ENCODE measurements around the gene CACHD1. TPM values are rescaled to one million over a fixed set of nuclear protein-coding genes. Genes with fewer than 3 reads are reported as not detected.
A peak's percentile ranks its signal among the peaks of the same experiment; 100 is the strongest.

The CACHD1 gene
- total and polyA plus RNA-seq, 2 donors (not counting 1 experiment from before 2014, with no cell fraction given), result 2.9 to 5.4 TPM

DNA sequence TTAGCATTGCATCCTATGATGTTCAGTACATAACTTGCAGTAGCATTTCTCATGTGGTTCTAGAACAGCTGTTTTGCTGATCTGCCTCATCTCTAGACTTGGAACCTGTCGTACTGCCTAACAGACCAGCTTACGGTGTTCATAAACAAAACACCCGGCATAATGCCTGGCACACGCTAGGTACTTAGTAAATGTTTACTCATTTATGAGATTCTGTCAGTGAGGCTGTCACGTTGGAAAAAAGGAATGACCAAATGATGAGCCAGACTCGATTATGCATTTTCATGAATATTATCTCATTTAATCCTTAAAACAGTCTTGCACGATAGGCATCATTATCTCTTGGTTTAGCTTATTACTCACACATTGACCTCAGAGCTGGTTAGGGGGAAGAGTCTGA, 46.4 kb downstream of the CACHD1 start:
- Histone ChIP-seq H3K36me3 (ENCODE audit: control insufficient read depth, insufficient read depth, low read length) (no peaks in the 10 kb centered on the region), H3K9me3 (ENCODE audit: control insufficient read depth, insufficient read depth, low read depth, low read length) (no peaks in the 10 kb centered on the region), H3K4me2 (ENCODE audit: extremely low read depth, insufficient read depth, low read length) (peak overlapping the region; percentile 51), H3K79me2 (ENCODE audit: control insufficient read depth, insufficient read depth, low read length) (no peaks in the 10 kb centered on the region), H3K27me3 (ENCODE audit: control insufficient read depth, insufficient read depth, low read length) (no peaks in the 10 kb centered on the region), H3K4me3 (replicated peaks in 1 of 4; ENCODE audit: control extremely low read depth in 1 of 4, insufficient read depth in 1 of 4, low read depth in 3 of 4, low read length in 4 of 4) (no peak overlapping the region), H3K9ac (ENCODE audit: insufficient read depth, low read length) (no peak overlapping the region), H3K27ac (ENCODE audit: insufficient read depth, low read length) (no peak overlapping the region), H2AFZ (ENCODE audit: low read length) (no peak overlapping the region), H4K20me1 (ENCODE audit: control insufficient read depth, extremely low read depth, insufficient read depth, low read length) (no peaks in the 10 kb centered on the region), H3K4me1 (ENCODE audit: control insufficient read depth, extremely low read depth, insufficient read depth, low read length) (peaks cover 27% of the 10 kb centered on the region)
- TF ChIP-seq EZH2 (IDR thresholded peaks at IDR 0.05; ENCODE audit: low read length, missing control alignments), result no peak
- TF ChIP-seq, protein P1, sequence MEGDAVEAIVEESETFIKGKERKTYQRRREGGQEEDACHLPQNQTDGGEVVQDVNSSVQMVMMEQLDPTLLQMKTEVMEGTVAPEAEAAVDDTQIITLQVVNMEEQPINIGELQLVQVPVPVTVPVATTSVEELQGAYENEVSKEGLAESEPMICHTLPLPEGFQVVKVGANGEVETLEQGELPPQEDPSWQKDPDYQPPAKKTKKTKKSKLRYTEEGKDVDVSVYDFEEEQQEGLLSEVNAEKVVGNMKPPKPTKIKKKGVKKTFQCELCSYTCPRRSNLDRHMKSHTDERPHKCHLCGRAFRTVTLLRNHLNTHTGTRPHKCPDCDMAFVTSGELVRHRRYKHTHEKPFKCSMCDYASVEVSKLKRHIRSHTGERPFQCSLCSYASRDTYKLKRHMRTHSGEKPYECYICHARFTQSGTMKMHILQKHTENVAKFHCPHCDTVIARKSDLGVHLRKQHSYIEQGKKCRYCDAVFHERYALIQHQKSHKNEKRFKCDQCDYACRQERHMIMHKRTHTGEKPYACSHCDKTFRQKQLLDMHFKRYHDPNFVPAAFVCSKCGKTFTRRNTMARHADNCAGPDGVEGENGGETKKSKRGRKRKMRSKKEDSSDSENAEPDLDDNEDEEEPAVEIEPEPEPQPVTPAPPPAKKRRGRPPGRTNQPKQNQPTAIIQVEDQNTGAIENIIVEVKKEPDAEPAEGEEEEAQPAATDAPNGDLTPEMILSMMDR (conservative IDR thresholded peaks at IDR 0.05 in 1 of 2, IDR thresholded peaks at IDR 0.05 in 1 of 2; ENCODE audit: low read depth in 1 of 2, low read length in 2 of 2), result no peak
- no peak for DNase-seq (ENCODE audit: low read depth in 2 of 2)

DNA sequence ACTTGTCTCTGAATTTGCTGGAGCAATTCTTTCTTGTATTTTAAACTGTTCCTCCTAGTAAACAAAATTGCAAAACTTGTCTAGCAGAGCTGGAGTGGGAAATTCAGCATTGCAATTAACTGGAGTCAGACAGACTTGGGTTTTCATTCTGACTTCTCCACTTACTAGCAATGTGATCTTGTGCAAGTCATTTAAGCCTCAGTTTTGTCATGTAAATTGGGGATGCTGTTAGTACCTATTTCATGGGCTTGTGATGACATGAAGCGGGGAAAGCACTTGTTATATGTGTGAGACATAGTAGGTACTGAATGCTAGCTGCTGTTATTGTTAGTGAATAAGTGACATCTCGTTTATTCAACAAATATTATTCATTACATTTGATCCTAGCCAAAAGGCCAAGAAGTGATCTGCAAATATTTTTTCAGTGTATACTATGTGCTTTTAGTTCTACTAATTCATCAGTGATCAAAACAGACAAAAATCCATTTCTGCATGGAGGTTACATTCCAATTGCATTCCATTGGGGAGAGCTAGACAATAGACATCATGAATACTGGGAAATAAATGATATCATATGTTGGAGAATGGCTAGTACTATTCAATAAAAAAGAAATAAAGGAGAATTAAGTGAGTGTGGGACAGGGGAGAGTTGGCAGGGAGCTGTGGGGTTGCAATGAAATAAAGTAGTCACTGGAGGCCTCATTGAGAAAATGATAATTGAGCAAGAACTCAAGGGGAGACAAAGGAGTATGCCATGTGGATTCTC, 47.1 kb downstream of the CACHD1 start:
- H2AFZ ChIP-seq (ENCODE audit: low read length), result no peak overlapping the region
- no peak overlapping the region for H3K9ac ChIP-seq (ENCODE audit: insufficient read depth, low read length)
- H3K4me2 ChIP-seq (ENCODE audit: extremely low read depth, insufficient read depth, low read length), result peak overlapping the region; percentile 45
- H3K27ac ChIP-seq (ENCODE audit: insufficient read depth, low read length), result peak overlapping the region; percentile 24
- H3K79me2 ChIP-seq (ENCODE audit: control insufficient read depth, insufficient read depth, low read length), result no peaks in the 10 kb centered on the region
- TF ChIP-seq EZH2 (IDR thresholded peaks at IDR 0.05; ENCODE audit: low read length, missing control alignments), result no peak
- TF ChIP-seq, protein P1 (conservative IDR thresholded peaks at IDR 0.05 in 1 of 2, IDR thresholded peaks at IDR 0.05 in 1 of 2; ENCODE audit: low read depth in 1 of 2, low read length in 2 of 2), result no peak
- no peaks in the 10 kb centered on the region for H3K27me3 ChIP-seq (ENCODE audit: control insufficient read depth, insufficient read depth, low read length)
- DNase-seq (ENCODE audit: low read depth in 2 of 2), result peak in 1 of 2 donors; percentile 81
- H3K4me3 ChIP-seq (replicated peaks in 1 of 4; ENCODE audit: control extremely low read depth in 1 of 4, insufficient read depth in 1 of 4, low read depth in 3 of 4, low read length in 4 of 4), result no peak overlapping the region
- no peaks in the 10 kb centered on the region for H3K36me3 ChIP-seq (ENCODE audit: control insufficient read depth, insufficient read depth, low read length)
- peaks cover 27% of the 10 kb centered on the region for H3K4me1 ChIP-seq (ENCODE audit: control insufficient read depth, extremely low read depth, insufficient read depth, low read length)
- no peaks in the 10 kb centered on the region for H3K9me3 ChIP-seq (ENCODE audit: control insufficient read depth, insufficient read depth, low read depth, low read length)
- H4K20me1 ChIP-seq (ENCODE audit: control insufficient read depth, extremely low read depth, insufficient read depth, low read length), result no peaks in the 10 kb centered on the region

DNA sequence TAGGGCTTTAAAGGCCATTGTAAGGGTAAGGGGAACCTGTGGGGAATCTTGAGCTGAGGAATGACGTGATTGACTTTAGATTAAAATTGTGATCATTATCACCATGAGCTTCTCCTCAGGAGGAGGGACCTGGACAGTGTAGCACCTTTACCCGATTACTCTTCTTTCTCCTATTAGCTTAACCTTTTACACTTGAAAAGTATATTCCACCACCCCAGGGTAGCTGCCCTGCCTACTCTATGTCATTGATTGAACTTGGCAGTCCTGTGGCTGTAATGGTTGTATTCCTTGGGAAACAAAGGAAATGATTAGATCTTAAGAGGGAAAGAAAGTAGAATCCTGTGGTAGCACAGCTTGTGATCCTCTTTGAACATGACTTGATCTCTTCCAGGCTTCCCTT, 47.7 kb downstream of the CACHD1 start:
- Histone ChIP-seq H3K27ac (ENCODE audit: insufficient read depth, low read length) (peak overlapping the region; percentile 24), H3K79me2 (ENCODE audit: control insufficient read depth, insufficient read depth, low read length) (no peaks in the 10 kb centered on the region), H4K20me1 (ENCODE audit: control insufficient read depth, extremely low read depth, insufficient read depth, low read length) (no peaks in the 10 kb centered on the region), H3K9ac (ENCODE audit: insufficient read depth, low read length) (no peak overlapping the region), H3K27me3 (ENCODE audit: control insufficient read depth, insufficient read depth, low read length) (no peaks in the 10 kb centered on the region), H3K4me3 (replicated peaks in 1 of 4; ENCODE audit: control extremely low read depth in 1 of 4, insufficient read depth in 1 of 4, low read depth in 3 of 4, low read length in 4 of 4) (no peak overlapping the region), H2AFZ (ENCODE audit: low read length) (no peak overlapping the region), H3K9me3 (ENCODE audit: control insufficient read depth, insufficient read depth, low read depth, low read length) (no peaks in the 10 kb centered on the region), H3K4me1 (ENCODE audit: control insufficient read depth, extremely low read depth, insufficient read depth, low read length) (peaks cover 27% of the 10 kb centered on the region), H3K4me2 (ENCODE audit: extremely low read depth, insufficient read depth, low read length) (no peak overlapping the region), H3K36me3 (ENCODE audit: control insufficient read depth, insufficient read depth, low read length) (no peaks in the 10 kb centered on the region)
- TF ChIP-seq EZH2 (IDR thresholded peaks at IDR 0.05; ENCODE audit: low read length, missing control alignments), result no peak
- TF ChIP-seq, protein P1 (conservative IDR thresholded peaks at IDR 0.05 in 1 of 2, IDR thresholded peaks at IDR 0.05 in 1 of 2; ENCODE audit: low read depth in 1 of 2, low read length in 2 of 2), result no peak
- DNase-seq (ENCODE audit: low read depth in 2 of 2), result no peak
